ENCODE measurements around the gene LAD1. TPM values are rescaled to one million over a fixed set of nuclear protein-coding genes. Genes with fewer than 3 reads are reported as not detected.

The LAD1 gene
- total RNA-seq, 2 experiments from 2014 or later, result not detected

DNA sequence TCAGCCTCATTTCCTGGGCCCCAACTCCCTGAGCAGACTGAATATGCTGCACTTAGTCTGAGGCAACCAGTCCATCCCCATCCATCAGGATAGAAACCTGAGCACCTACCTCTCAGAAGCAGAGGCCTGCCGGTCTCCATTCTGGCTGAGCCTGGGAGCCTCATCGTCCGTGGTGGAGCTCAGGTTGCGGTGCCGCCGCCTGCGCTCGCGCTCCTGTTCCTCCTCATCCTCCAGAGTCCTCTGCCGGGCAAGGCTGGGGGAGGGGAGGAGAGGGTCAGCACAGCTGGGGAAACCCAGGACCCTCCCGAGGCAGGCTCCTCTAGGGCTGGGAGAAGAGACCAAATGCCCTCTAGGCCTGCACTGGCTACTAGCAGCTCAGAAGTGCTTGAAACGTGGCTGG is 10.1 kb downstream of the LAD1 start:
- Mint-ChIP-seq H3K9me3 (ENCODE audit: low read depth) (no peaks in the 10 kb centered on the region), H3K27ac (no peak overlapping the region), H3K4me3 (no peak overlapping the region), H3K4me1 (no peaks in the 10 kb centered on the region), H3K27me3 (peaks cover 9% of the 10 kb centered on the region), H3K36me3 (ENCODE audit: low read depth) (no peaks in the 10 kb centered on the region)
- intact Hi-C loops (cut with DNase I, micrococcal nuclease), result no loop called here
- ATAC-seq (no peak), DNase-seq (no peak)
- CTCF ChIA-PET, result interaction anchor here (1.0 to 2.7 kb wide), 3 partner anchors 8 to 27 kb away, joined by 3 to 7 read pairs (median 3); no protein-coding TSS in a partner anchor
- POLR2A ChIA-PET, result no interaction called here

DNA sequence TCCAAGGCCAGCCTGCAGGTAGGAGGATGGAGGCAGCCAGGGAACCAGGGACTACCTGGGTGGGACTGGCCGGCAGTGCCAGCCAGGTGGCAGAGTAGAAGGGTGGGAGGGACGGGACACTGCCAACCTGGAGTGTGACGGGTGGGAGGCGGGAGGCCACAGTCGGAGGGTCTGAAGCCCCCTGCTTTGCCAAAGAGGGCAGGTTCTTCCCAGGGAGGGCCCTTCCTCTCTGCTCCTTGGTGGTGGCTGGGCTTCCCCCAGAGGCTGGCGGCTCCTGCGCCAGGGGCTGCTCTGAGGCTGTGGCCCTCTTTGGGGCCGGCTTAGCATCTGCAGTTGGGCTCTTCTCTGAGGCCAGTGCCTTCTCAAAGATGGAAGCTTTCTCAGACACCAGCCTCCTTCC is 12.9 kb downstream of the LAD1 start:
- ATAC-seq (no peak), DNase-seq (no peak)
- no peaks in the 10 kb centered on the region for H3K36me3 Mint-ChIP-seq (ENCODE audit: low read depth)
- ChIA-PET CTCF (interaction anchor here (1.0 to 1.3 kb wide), 4 partner anchors 8 to 62 kb away, joined by 4 read pairs; no protein-coding TSS in a partner anchor), POLR2A (no interaction called here)
- H3K27me3 Mint-ChIP-seq, result peaks cover 8% of the 10 kb centered on the region
- H3K27ac Mint-ChIP-seq, result no peak overlapping the region
- H3K4me1 Mint-ChIP-seq, result no peaks in the 10 kb centered on the region
- intact Hi-C loops (cut with DNase I, micrococcal nuclease), result no loop called here
- H3K9me3 Mint-ChIP-seq (ENCODE audit: low read depth), result no peaks in the 10 kb centered on the region
- H3K4me3 Mint-ChIP-seq, result no peak overlapping the region

GRCh38 chr1:201385299-201385891 is 13.7 kb downstream of the LAD1 start:
- no peaks in the 10 kb centered on the region for H3K9me3 Mint-ChIP-seq (ENCODE audit: low read depth)
- no peaks in the 10 kb centered on the region for H3K36me3 Mint-ChIP-seq (ENCODE audit: low read depth)
- POLR2A ChIA-PET, result no interaction called here
- CTCF ChIA-PET, result interaction anchor here (0.7 to 1.1 kb wide), 3 partner anchors 9 to 415 kb away, joined by 3 to 7 read pairs (median 4); no protein-coding TSS in a partner anchor
- peaks cover 8% of the 10 kb centered on the region for H3K27me3 Mint-ChIP-seq
- intact Hi-C loops (cut with DNase I, micrococcal nuclease), result loop anchor here in 1 of 2 experiments (1.0 kb wide), 1 partner anchor 23 kb away; no protein-coding TSS in a partner anchor
- ATAC-seq, result peak; percentile 90
- no peaks in the 10 kb centered on the region for H3K4me1 Mint-ChIP-seq
- H3K27ac Mint-ChIP-seq, result no peak overlapping the region
- DNase-seq, result peak; percentile 73
- no peak overlapping the region for H3K4me3 Mint-ChIP-seq

DNA sequence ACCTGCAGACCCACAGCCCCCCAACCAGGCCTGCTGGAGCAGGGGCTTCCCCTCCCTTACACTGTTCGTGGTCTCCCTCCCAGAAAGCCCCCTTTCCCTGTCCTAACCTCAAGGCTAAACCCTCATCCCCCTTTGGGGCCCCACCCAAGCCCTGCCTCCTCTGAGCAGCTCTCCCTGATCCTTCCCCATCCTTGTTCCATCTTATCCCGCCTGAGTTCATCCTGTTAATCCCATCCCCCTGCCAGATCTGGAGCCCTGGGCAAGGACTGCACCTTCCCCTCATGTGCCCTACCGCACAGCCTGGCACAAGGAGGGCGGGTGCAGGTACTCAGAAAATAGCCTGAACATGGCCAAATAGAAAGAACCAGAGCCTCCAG is 14.7 kb downstream of the LAD1 start:
- Mint-ChIP-seq H3K27me3 (peaks cover 8% of the 10 kb centered on the region), H3K9me3 (ENCODE audit: low read depth) (no peaks in the 10 kb centered on the region), H3K36me3 (ENCODE audit: low read depth) (no peaks in the 10 kb centered on the region), H3K4me1 (no peaks in the 10 kb centered on the region), H3K4me3 (no peak overlapping the region), H3K27ac (no peak overlapping the region)
- ATAC-seq, result no peak
- CTCF ChIA-PET, result interaction anchor here (0.7 to 1.3 kb wide), 4 partner anchors 11 to 414 kb away, joined by 3 to 7 read pairs (median 5); no protein-coding TSS in a partner anchor
- POLR2A ChIA-PET, result no interaction called here
- no peak for DNase-seq
- intact Hi-C loops (cut with DNase I, micrococcal nuclease), result no loop called here

- no peak overlapping the region for H3K4me3 Mint-ChIP-seq
- ChIA-PET POLR2A (no interaction called here), CTCF (interaction anchor here (1.0 to 1.3 kb wide), 2 partner anchors 11 to 25 kb away, joined by 4 to 6 read pairs; no protein-coding TSS in a partner anchor)
- no peak for DNase-seq
- H3K4me1 Mint-ChIP-seq, result no peaks in the 10 kb centered on the region
- intact Hi-C loops (cut with DNase I, micrococcal nuclease), result no loop called here
- H3K27me3 Mint-ChIP-seq, result peaks cover 8% of the 10 kb centered on the region
- H3K36me3 Mint-ChIP-seq (ENCODE audit: low read depth), result no peaks in the 10 kb centered on the region
- H3K27ac Mint-ChIP-seq, result no peak overlapping the region
- H3K9me3 Mint-ChIP-seq (ENCODE audit: low read depth), result no peaks in the 10 kb centered on the region
- ATAC-seq, result no peak
Observed at GRCh38 chr1:201383647-201384405, 15.3 kb downstream of the LAD1 start.

- ATAC-seq, result no peak
- H3K4me1 Mint-ChIP-seq, result no peaks in the 10 kb centered on the region
- no peak for DNase-seq
- peaks cover 6% of the 10 kb centered on the region for H3K27me3 Mint-ChIP-seq
- H3K4me3 Mint-ChIP-seq, result no peak overlapping the region
- no peak overlapping the region for H3K27ac Mint-ChIP-seq
- intact Hi-C loops (cut with DNase I, micrococcal nuclease), result no loop called here
- ChIA-PET POLR2A (no interaction called here), CTCF (interaction anchor here (0.6 to 1.6 kb wide), 3 partner anchors 8 to 854 kb away, joined by 3 to 5 read pairs (median 3); no protein-coding TSS in a partner anchor)
- H3K36me3 Mint-ChIP-seq (ENCODE audit: low read depth), result no peaks in the 10 kb centered on the region
- H3K9me3 Mint-ChIP-seq (ENCODE audit: low read depth), result no peaks in the 10 kb centered on the region
Observed at GRCh38 chr1:201381130-201381529, 18.0 kb downstream of the LAD1 start.

GRCh38 chr1:201379733-201380242 is 19.3 kb downstream of the LAD1 start:
- intact Hi-C loops (cut with DNase I, micrococcal nuclease), result no loop called here
- no peaks in the 10 kb centered on the region for H3K4me1 Mint-ChIP-seq
- CTCF ChIA-PET, result interaction anchor here (1.1 kb wide), 1 partner anchor 10 kb away, joined by 3 read pairs; no protein-coding TSS in a partner anchor
- H3K27me3 Mint-ChIP-seq, result peaks cover 4% of the 10 kb centered on the region
- H3K36me3 Mint-ChIP-seq (ENCODE audit: low read depth), result no peaks in the 10 kb centered on the region
- POLR2A ChIA-PET, result no interaction called here
- H3K27ac Mint-ChIP-seq, result no peak overlapping the region
- H3K4me3 Mint-ChIP-seq, result no peak overlapping the region
- ATAC-seq (no peak), DNase-seq (no peak)
- H3K9me3 Mint-ChIP-seq (ENCODE audit: low read depth), result no peaks in the 10 kb centered on the region

DNA sequence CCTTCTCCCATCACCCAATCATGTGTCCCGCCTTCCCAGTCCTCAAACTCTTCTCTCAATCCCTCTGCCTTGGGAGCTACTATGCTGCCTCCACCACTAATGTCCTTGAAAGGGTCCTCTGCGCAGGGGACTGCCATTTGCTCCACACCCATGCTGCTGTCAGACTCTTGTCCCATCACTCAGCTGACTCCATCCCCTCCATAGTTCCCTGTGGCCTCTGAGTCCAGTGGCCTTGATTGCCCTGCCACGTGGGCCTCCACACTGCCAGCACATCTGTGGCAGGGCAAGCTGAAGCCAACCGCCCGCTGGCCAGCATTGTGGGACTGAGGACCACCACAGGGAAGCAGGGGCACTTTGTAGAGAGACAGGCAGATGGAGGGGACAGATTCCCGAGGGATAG is 20.3 kb downstream of the LAD1 start:
- H3K4me3 Mint-ChIP-seq, result no peak overlapping the region
- intact Hi-C loops (cut with DNase I, micrococcal nuclease), result no loop called here
- no peaks in the 10 kb centered on the region for H3K36me3 Mint-ChIP-seq (ENCODE audit: low read depth)

GRCh38 chr1:201377611-201378092 is 21.5 kb downstream of the LAD1 start, which contains the start of gene TNNT2:
TNNT2 (minus strand) TSS chr1:201377680; CDS start chr1:201373254, 4,426 bp downstream.
- intact Hi-C loops (cut with DNase I, micrococcal nuclease), result no loop called here
- DNase-seq (no peak), ATAC-seq (no peak)
- no peaks in the 10 kb centered on the region for H3K4me1 Mint-ChIP-seq
- no peak within 1 kb of the TSS for H3K4me3 Mint-ChIP-seq
- no peaks in the 10 kb centered on the region for H3K36me3 Mint-ChIP-seq (ENCODE audit: low read depth)
- no peaks in the 10 kb centered on the region for H3K9me3 Mint-ChIP-seq (ENCODE audit: low read depth)
- POLR2A ChIA-PET, result no interaction called here
- H3K27me3 Mint-ChIP-seq, result peaks cover 5% of the 10 kb centered on the region
- CTCF ChIA-PET, result interaction anchor here (3.8 kb wide), 1 partner anchor 15 kb away, joined by 22 read pairs; no protein-coding TSS in a partner anchor
- no peak within 1 kb of the TSS for H3K27ac Mint-ChIP-seq

More for the DNA sequence above, 20.3 kb downstream of the LAD1 start:
- Mint-ChIP-seq H3K27ac (no peak overlapping the region), H3K27me3 (peaks cover 2% of the 10 kb centered on the region), H3K9me3 (ENCODE audit: low read depth) (no peaks in the 10 kb centered on the region), H3K4me1 (no peaks in the 10 kb centered on the region)
- CTCF ChIA-PET, result interaction anchor here (0.6 to 3.8 kb wide), 2 partner anchors 16 to 248 kb away, joined by 3 to 22 read pairs; no protein-coding TSS in a partner anchor
- ATAC-seq (no peak), DNase-seq (no peak)
- POLR2A ChIA-PET, result no interaction called here

- Mint-ChIP-seq H3K4me3 (no peak overlapping the region), H3K27me3 (peaks cover 9% of the 10 kb centered on the region), H3K9me3 (ENCODE audit: low read depth) (no peaks in the 10 kb centered on the region), H3K27ac (no peak overlapping the region), H3K4me1 (no peaks in the 10 kb centered on the region), H3K36me3 (ENCODE audit: low read depth) (no peaks in the 10 kb centered on the region)
- ChIA-PET CTCF (interaction anchor here (0.6 to 3.8 kb wide), 3 partner anchors 14 to 134 kb away, joined by 3 to 22 read pairs (median 3); no protein-coding TSS in a partner anchor), POLR2A (no interaction called here)
- intact Hi-C loops (cut with DNase I, micrococcal nuclease), result no loop called here
- peak; percentile 70 for ATAC-seq
- DNase-seq, result peak; percentile 47
Observed at GRCh38 chr1:201376464-201377374, 22.4 kb downstream of the LAD1 start.

DNA sequence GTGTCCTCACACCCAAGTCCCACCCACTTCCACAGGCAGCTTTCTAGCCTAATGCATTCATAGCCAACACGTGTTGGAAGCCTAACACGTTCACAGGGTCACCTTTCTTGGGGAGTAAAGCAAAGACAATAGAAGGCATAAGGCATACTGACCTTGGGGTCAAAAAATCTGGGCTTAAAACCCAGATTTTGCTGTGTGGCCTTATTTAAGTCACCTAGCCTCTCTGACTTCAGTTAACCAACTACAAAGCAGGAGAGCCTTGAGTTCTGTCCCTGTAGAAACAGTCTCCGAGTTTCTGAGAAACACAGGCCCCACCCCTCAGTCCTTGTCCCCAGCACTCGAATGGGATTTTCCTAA is 23.0 kb downstream of the LAD1 start:
- Mint-ChIP-seq H3K4me1 (no peaks in the 10 kb centered on the region), H3K36me3 (ENCODE audit: low read depth) (no peaks in the 10 kb centered on the region), H3K27ac (no peak overlapping the region), H3K27me3 (peaks cover 12% of the 10 kb centered on the region), H3K4me3 (no peak overlapping the region), H3K9me3 (ENCODE audit: low read depth) (no peaks in the 10 kb centered on the region)
- CTCF ChIA-PET, result interaction anchor here (0.6 to 3.8 kb wide), 4 partner anchors 8 to 134 kb away, joined by 3 to 22 read pairs (median 3); no protein-coding TSS in a partner anchor
- POLR2A ChIA-PET, result no interaction called here
- no peak for ATAC-seq
- DNase-seq, result no peak
- intact Hi-C loops (cut with DNase I, micrococcal nuclease), result no loop called here
